K562 (cell line): ENCODE data around the gene XRRA1. TPM values are rescaled to one million over a fixed set of nuclear protein-coding genes. Genes with fewer than 3 reads are reported as not detected.

Source experiments
- ATAC-seq: fragments of 200-7000 bp; cut with Tn5 transposase; 3 replicates; pipeline ENCODE4 v1.9.1; 2020; ENCODE audit warnings: moderate library complexity
- BruUV-seq: library from RNA; stranded (reverse); fragments of 400-500 nt; replicated peaks from 2 replicates; lab custom pipeline; 2021; lab: Mats Ljungman, UMichigan
- CTCF ChIA-PET: fragments of 300-600 bp; formaldehyde crosslinking; extraction: SDS; loops from one replicate; lab custom pipeline; 2021; ENCODE audit warnings: low intra/inter-chr PET ratio; lab: Yijun Ruan, JAX
- POLR2A ChIA-PET: fragments of 300-600, 350-650 bp; sonication (Branson Sonifier 250); formaldehyde crosslinking; extraction: SDS; loops from one replicate; lab custom pipeline; 2021; ENCODE audit warnings: antibody characterized with exemption, inconsistent platforms; lab: Yijun Ruan, JAX
- DNase-seq, 4 experiments: peaks; one replicate each; pipeline versions ENCODE4 v3.0.0 to v3.0.0-alpha.2; 2011 to 2018; ENCODE audit warnings: low spot score in 3 of 4, mixed read lengths in 3 of 4; ENCODE audit errors: extremely low read depth in 1 of 4
- FAIRE-seq: peaks from 2 replicates; lab custom pipeline; 2011; peaks lifted over from hg19 to GRCh38; lab: Jason Lieb, UNC
- H2AFZ ChIP-seq: 2 replicates; pipeline ENCODE4 v1.6.0; 2011; ENCODE audit warnings: low read depth, low read length, control low read depth, inconsistent platforms
- H3K27ac ChIP-seq: fragments of 200-600 bp; 3 replicates; pipeline ENCODE4 v1.8.0; 2011; ENCODE audit warnings: low read depth, mild to moderate bottlenecking, control low read depth, inconsistent platforms, low read length, moderate library complexity, mixed read lengths; ENCODE audit errors: extremely low read depth
- H3K27me3 ChIP-seq, 2 experiments: fragments of 300-600 bp in 1 of 2; 2 replicates in 1 of 2; 3 replicates in 1 of 2; pipeline versions ENCODE4 v1.6.0 to v1.8.0; 2011; ENCODE audit warnings: inconsistent platforms in 2 of 2, low read length in 2 of 2, mild to moderate bottlenecking in 1 of 2, mixed read lengths in 1 of 2, moderate library complexity in 1 of 2; ENCODE audit not compliant: control insufficient read depth in 2 of 2, insufficient read depth in 2 of 2
- H3K36me3 ChIP-seq: fragments of 300-600 bp; 3 replicates; pipeline ENCODE4 v1.8.0; 2011; ENCODE audit warnings: mild to moderate bottlenecking, low read length, inconsistent platforms; ENCODE audit not compliant: control insufficient read depth, insufficient read depth
- H3K4me1 ChIP-seq, 2 experiments: fragments of 200-600 bp in 1 of 2; replicated peaks in 1 of 2; 2 replicates in 1 of 2; 3 replicates in 1 of 2; pipeline versions ENCODE4 v1.5.1 to v1.8.0; 2011; ENCODE audit warnings: inconsistent platforms in 2 of 2, low read length in 2 of 2, mild to moderate bottlenecking in 1 of 2, mixed read lengths in 1 of 2, moderate library complexity in 1 of 2; ENCODE audit not compliant: control insufficient read depth in 2 of 2, insufficient read depth in 2 of 2
- H3K4me2 ChIP-seq: 2 replicates; pipeline ENCODE4 v1.6.1; 2011; ENCODE audit warnings: low read length, control low read depth, inconsistent platforms, mixed read lengths; ENCODE audit not compliant: insufficient read depth
- H3K4me3 ChIP-seq: fragments of 200-600 bp; sonication (generic), shearing (Covaris generic); 2 replicates; pipeline ENCODE4 v1.5.1; 2016; ENCODE audit warnings: control low read depth, inconsistent platforms
- H3K79me2 ChIP-seq: fragments of 200-600 bp; 3 replicates; pipeline ENCODE4 v1.8.0; 2011; ENCODE audit warnings: low read length, inconsistent platforms; ENCODE audit not compliant: control insufficient read depth, insufficient read depth
- H3K9ac ChIP-seq, 2 experiments: 2 replicates each; pipeline versions ENCODE4 v1.6.0 to v1.6.1; 2011; ENCODE audit warnings: low read depth in 2 of 2, low read length in 2 of 2, control low read depth in 1 of 2, inconsistent platforms in 1 of 2, mild to moderate bottlenecking in 1 of 2, mixed read lengths in 1 of 2; ENCODE audit not compliant: insufficient read depth in 1 of 2
- H3K9me1 ChIP-seq: one replicate; pipeline ENCODE4 v1.6.0; 2011; ENCODE audit warnings: inconsistent platforms, mild to moderate bottlenecking, low read length, moderate library complexity; ENCODE audit not compliant: control insufficient read depth, insufficient read depth
- H3K9me3 ChIP-seq: replicated peaks from 2 replicates; pipeline ENCODE4 v1.5.1; 2011; ENCODE audit warnings: low read depth, low read length, inconsistent platforms; ENCODE audit not compliant: control insufficient read depth, insufficient read depth
- H4K20me1 ChIP-seq: replicated peaks from 2 replicates; pipeline ENCODE4 v1.6.1; 2011; ENCODE audit warnings: low read length, inconsistent platforms, mixed read lengths; ENCODE audit not compliant: control insufficient read depth, insufficient read depth
- ATF7 ChIP-seq: fragments of 450-650 bp; IDR thresholded peaks from 2 replicates; pipeline ENCODE4 v1.7.1; 2014; ENCODE audit warnings: mild to moderate bottlenecking, moderate library complexity
- CHAMP1 ChIP-seq: fragments of 450-650 bp; IDR thresholded peaks from 2 replicates; pipeline ENCODE4 v1.6.1; 2016; ENCODE audit warnings: mild to moderate bottlenecking
- CLOCK ChIP-seq: fragments of 250-450 bp; sonication (Bioruptor Pico); IDR thresholded peaks from 2 replicates; pipeline ENCODE4 v1.4.0; 2020; ENCODE audit warnings: mild to moderate bottlenecking, moderate library complexity, borderline replicate concordance
- CREB1 ChIP-seq, 2 experiments: sonication (generic) in 1 of 2; formaldehyde crosslinking in 1 of 2; IDR thresholded peaks; 2 replicates each; pipeline versions ENCODE4 v1.6.1 to v1.8.0; 2012 to 2022; ENCODE audit warnings: inconsistent platforms in 1 of 2, mild to moderate bottlenecking in 1 of 2, missing genetic modification reagents in 1 of 2, moderate library complexity in 1 of 2
- FIP1L1 ChIP-seq: fragments of 200-400 bp; formaldehyde crosslinking; IDR thresholded peaks from 2 replicates; pipeline ENCODE4 v1.6.1; 2018; ENCODE audit warnings: mild to moderate bottlenecking, low read depth, low read length; ENCODE audit not compliant: poor library complexity, severe bottlenecking
- GTF2E2 ChIP-seq: fragments of 200-800 bp; sonication (Bioruptor generic); IDR thresholded peaks from 2 replicates; pipeline ENCODE4 v1.6.1; 2016; ENCODE audit warnings: missing genetic modification characterization, missing compliant biosample characterization
- MAFK ChIP-seq: IDR thresholded peaks from 2 replicates; pipeline ENCODE4 v1.6.1; 2011; ENCODE audit warnings: low read length, improper control_type of control experiment
- MECOM ChIP-seq: fragments of 250-450 bp; sonication (Bioruptor Pico); IDR thresholded peaks from 2 replicates; pipeline ENCODE4 v1.8.0; 2022; ENCODE audit warnings: inconsistent platforms
- NELFE ChIP-seq: IDR thresholded peaks from 2 replicates; pipeline ENCODE4 v1.6.1; 2011; ENCODE audit warnings: mild to moderate bottlenecking; ENCODE audit not compliant: insufficient read depth, insufficient read length
- POLR2A ChIP-seq: fragments of 450-650 bp; conservative IDR thresholded peaks from 2 replicates; pipeline ENCODE4 v1.6.1; 2016
- POLR2H ChIP-seq: IDR thresholded peaks from 2 replicates; pipeline ENCODE4 v1.6.1; 2016; ENCODE audit warnings: missing genetic modification characterization, low read depth, mild to moderate bottlenecking, control low read depth, missing compliant biosample characterization, moderate library complexity
- RUNX1 ChIP-seq: sonication (generic); IDR thresholded peaks from 2 replicates; pipeline ENCODE4 v1.6.1; 2016; ENCODE audit warnings: antibody characterized with exemption, low read depth
- STAT5B ChIP-seq: fragments of 250-450 bp; sonication (Bioruptor Pico); IDR thresholded peaks from 2 replicates; pipeline ENCODE4 v1.8.0; 2021; ENCODE audit warnings: mild to moderate bottlenecking, inconsistent platforms
- TAF1 ChIP-seq: IDR thresholded peaks from 2 replicates; pipeline ENCODE4 v1.6.1; 2011; ENCODE audit warnings: mild to moderate bottlenecking, low read length, moderate library complexity; ENCODE audit not compliant: insufficient read depth, control insufficient read depth, severe bottlenecking; ENCODE audit errors: extremely low read depth
- TBP ChIP-seq: optimal IDR thresholded peaks from 2 replicates; pipeline ENCODE3; 2011; ENCODE audit warnings: low read depth, low read length, improper control_type of control experiment
- WGBS: fragments of 100-300 bp; shearing (Covaris generic); methylation state at CpG from one replicate; pipeline ENCODE4 v1.1.6; 2016; ENCODE audit warnings: low coverage, mixed read lengths; ENCODE audit not compliant: insufficient coverage; ENCODE audit errors: missing lambda C conversion rate; 5-methylcytosine and 5-hydroxymethylcytosine counted together
- in situ Hi-C: fragments of 300-500 bp; cut with MboI; formaldehyde crosslinking; loops from 4 replicates; pipeline ENCODE4 v1.15.0; 2018; ENCODE audit warnings: inconsistent platforms, mixed read lengths
- intact Hi-C: fragments of 100-400 bp; cut with micrococcal nuclease; formaldehyde crosslinking; loops from 2 replicates; pipeline ENCODE4 v1.14.2; 2022
- polyA plus RNA-seq, 8 experiments: library from polyadenylated mRNA; depleted of rRNA in 4 of 8; stranded (reverse) in 5 of 8; unstranded in 3 of 8; fragments of >200 nt; fragmentation: Nextera tagmentation in 2 of 8; fragmentation: Illumina TruSeq in 1 of 8; extraction: Ambion mirVana in 2 of 8; extraction: Trizol in 1 of 8; gene quantifications; 2 replicates each; pipeline versions ENCODE4 v1.2.1 to v1.2.3, GENCODE V29; 2011 to 2014; ENCODE audit warnings: inconsistent platforms in 1 of 8, missing spikeins in 1 of 8
- total RNA-seq, 7 experiments: library from RNA; depleted of rRNA in 6 of 7; stranded (reverse); fragments of >200 nt in 6 of 7; fragmentation: Illumina TruSeq in 2 of 7; extraction: Trizol in 2 of 7; gene quantifications; 2 replicates each; pipeline versions ENCODE4 v1.2.1 to v1.2.3, GENCODE V29; 2011 to 2021; ENCODE audit warnings: low replicate concordance in 1 of 7

The XRRA1 gene
- total and polyA plus RNA-seq, 9 of the 15 experiments (the other 6 are each of a cell fraction or from before 2014, with no cell fraction given) = 5.0 to 22.5 (median 16.0) TPM

GRCh38 chr11:74988541-74989259 is 39.8 kb upstream of the XRRA1 start, which contains the start of gene NEU3:
NEU3 (plus strand) TSS chr11:74988933; CDS start chr11:74989061, 128 bp downstream.
- BruUV-seq = no TSS peak
- TF ChIP-seq POLR2H (tag) = peak; percentile 73
- TF ChIP-seq GTF2E2 (tag) = peak; percentile 88; the same call in 1 of the 2 replicates
- TF ChIP-seq FIP1L1 = no peak
- no peak for TF ChIP-seq MAFK
- TF ChIP-seq CLOCK (CRISPR knock-in tag) = no peak
- no peak for TF ChIP-seq NELFE
- no peak for TF ChIP-seq MECOM
- TF ChIP-seq TBP = peak; percentile 92
- TF ChIP-seq POLR2A = peak; percentile 91
- TF ChIP-seq CHAMP1 = no peak
- 0 out of 2 replicates have a peak, but pooled peaks have one; percentile 16 for TF ChIP-seq ATF7
- no peak for TF ChIP-seq CREB1 (IDR thresholded peaks at IDR 0.05)
- TF ChIP-seq CREB1 (CRISPR knock-in tag; IDR thresholded peaks at IDR 0.05) = no peak
- TF ChIP-seq TAF1 = peak; percentile 90
- no peak for TF ChIP-seq RUNX1
- no peak for TF ChIP-seq STAT5B (CRISPR knock-in tag)

More at GRCh38 chr11:74988541-74989259, 39.8 kb upstream of the XRRA1 start, which contains the start of gene NEU3:
- peak within 1 kb of the TSS; percentile 90 to 94 for H3K9ac ChIP-seq
- H3K27me3 ChIP-seq = no peaks in the 10 kb centered on the region
- no peaks in the 10 kb centered on the region for H3K9me3 ChIP-seq
- peak; percentile 92 for ATAC-seq
- under 1% methylated on average over 36 of the region's 46 CpGs for WGBS
- no peaks in the 10 kb centered on the region for H3K9me1 ChIP-seq
- H3K27ac ChIP-seq = peak within 1 kb of the TSS; percentile 93
- DNase-seq = peak; percentile 90 to 93 (median 92)
- H3K4me3 ChIP-seq = peak within 1 kb of the TSS; percentile 97
- H3K79me2 ChIP-seq = peaks cover 46% of the 10 kb centered on the region
- ChIA-PET POLR2A (interaction anchor here (0.6 to 3.2 kb wide), 25 partner anchors 9 to 821 kb away, joined by 3 to 14 read pairs (median 4); partner anchors contain the start of genes SPCS2 and XRRA1), CTCF (no interaction called here)
- peak within 1 kb of the TSS; percentile 96 for H3K4me2 ChIP-seq
- peaks cover 4 to 25% of the 10 kb centered on the region in 2 experiments; a peak in 4 of 5 replicates for H3K4me1 ChIP-seq
- H2AFZ ChIP-seq = peak within 1 kb of the TSS; percentile 87
- in situ Hi-C loops (no loop called here), intact Hi-C loops (loop anchor here (2.0 kb wide), 1 partner anchor 40 kb away; the partner anchor contains the start of genes SPCS2 and XRRA1)
- peaks cover 20% of the 10 kb centered on the region; the same call in 2 of the 3 replicates for H3K36me3 ChIP-seq
- H4K20me1 ChIP-seq = no peaks in the 10 kb centered on the region
- peak; percentile 70 for FAIRE-seq
